GM12874 (cell line): ENCODE results near the gene HLA-DPA1.
A peak's percentile ranks its signal among the peaks of the same experiment; 100 is the strongest.

Experiments used
- CTCF ChIP-seq: IDR thresholded peaks from 2 replicates; pipeline ENCODE4 v1.5.1; 2011; ENCODE audit warnings: low read depth, mild to moderate bottlenecking, control low read depth, low read length, moderate library complexity; ENCODE audit not compliant: insufficient read depth

The HLA-DPA1 gene

GRCh38 chr6:33088258-33088930 lies 14.9 kb upstream of the HLA-DPA1 start:
- TF ChIP-seq CTCF: no peak

- TF ChIP-seq CTCF: no peak
Observed at GRCh38 chr6:33085627-33086026, 12.2 kb upstream of the HLA-DPA1 start.

- TF ChIP-seq CTCF: peak; percentile 66
Observed at GRCh38 chr6:33082702-33083101, 9.3 kb upstream of the HLA-DPA1 start.

GRCh38 chr6:33081098-33081824 lies 7.8 kb upstream of the HLA-DPA1 start:
- TF ChIP-seq CTCF: no peak

GRCh38 chr6:33080127-33081089 lies 7.0 kb upstream of the HLA-DPA1 start:
- no peak for TF ChIP-seq CTCF

GRCh38 chr6:33079580-33079979 lies 6.1 kb upstream of the HLA-DPA1 start:
- no peak for TF ChIP-seq CTCF
